Muscle layer of colon (tissue), 2 donors: ENCODE results near the gene CFAP97D1.
A peak's percentile ranks its signal among the peaks of the same experiment; 100 is the strongest.

Experiments used
- H3K27ac ChIP-seq: one replicate; pipeline ENCODE4 v1.7.0; 2013; ENCODE audit warnings: low read depth, mild to moderate bottlenecking, low read length, moderate library complexity
- H3K27me3 ChIP-seq, 2 donors: one replicate each; pipeline ENCODE4 v1.7.0; 2013; ENCODE audit warnings: low read length in 2 of 2, mild to moderate bottlenecking in 2 of 2; ENCODE audit not compliant: insufficient read depth in 2 of 2, control insufficient read depth in 1 of 2
- H3K36me3 ChIP-seq: one replicate; pipeline ENCODE4 v1.7.0; 2013; ENCODE audit warnings: mild to moderate bottlenecking, low read length; ENCODE audit not compliant: insufficient read depth
- H3K4me1 ChIP-seq: one replicate; pipeline ENCODE4 v1.7.0; 2013; ENCODE audit warnings: mild to moderate bottlenecking, low read length; ENCODE audit not compliant: insufficient read depth
- H3K4me3 ChIP-seq, 2 donors: one replicate each; pipeline ENCODE4 v1.7.0; 2013; ENCODE audit warnings: low read length in 2 of 2, low read depth in 1 of 2, mild to moderate bottlenecking in 1 of 2, moderate library complexity in 1 of 2
- H3K9ac ChIP-seq: one replicate; pipeline ENCODE4 v1.7.0; 2013; ENCODE audit warnings: low read length
- H3K9me3 ChIP-seq: one replicate; pipeline ENCODE4 v1.7.0; 2013; ENCODE audit warnings: mild to moderate bottlenecking, low read length
- donor health status: abdominal sarcoma.
- donor health status: Adenocarcinoma of cecum.

Gene CFAP97D1

DNA sequence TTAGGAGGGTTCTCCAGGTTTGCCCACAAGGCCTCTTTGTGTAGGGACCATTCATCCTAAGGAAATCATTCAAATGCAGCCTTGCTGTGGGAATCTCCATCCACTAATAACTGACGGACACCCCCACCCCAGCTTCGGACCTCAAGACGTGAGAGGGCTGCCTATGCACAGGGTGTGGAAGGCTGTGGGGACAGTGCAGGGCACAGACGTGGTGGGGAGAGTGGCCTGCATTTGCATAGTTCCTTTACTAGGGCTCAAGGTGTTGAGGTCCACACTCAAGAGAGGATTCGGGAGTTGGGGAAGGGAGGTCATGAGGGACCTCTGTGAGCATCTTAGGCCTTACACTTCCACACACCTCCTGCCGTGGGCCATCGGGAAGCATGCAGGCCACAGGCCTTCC, 11.3 kb upstream of the CFAP97D1 start:
- H3K27me3 ChIP-seq = no peaks in the 10 kb centered on the region
- peaks cover 84% of the 10 kb centered on the region for H3K36me3 ChIP-seq
- H3K9me3 ChIP-seq = no peaks in the 10 kb centered on the region
- H3K27ac ChIP-seq = no peak overlapping the region
- no peaks in the 10 kb centered on the region for H3K4me1 ChIP-seq
- no peak overlapping the region for H3K4me3 ChIP-seq
- H3K9ac ChIP-seq = no peak overlapping the region

DNA sequence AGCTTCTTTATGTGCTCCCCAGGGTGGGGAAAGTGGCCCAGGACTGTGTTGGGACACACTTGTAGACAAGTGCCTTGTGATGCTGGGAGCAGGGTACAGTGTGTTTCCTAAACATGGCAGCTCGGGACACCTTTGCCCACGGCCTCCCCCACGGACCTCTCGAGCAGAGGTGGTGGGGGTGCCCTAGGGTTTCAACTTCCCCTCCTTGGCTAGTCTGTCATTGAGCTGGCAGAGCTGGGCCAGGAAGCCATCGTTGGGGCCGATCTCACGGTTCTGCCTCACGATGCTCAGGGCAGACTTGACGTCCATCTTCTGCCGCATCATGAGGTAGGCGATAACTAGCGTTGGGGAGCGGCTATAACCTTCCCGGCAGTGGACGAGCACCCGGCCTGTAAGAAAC, 10.8 kb upstream of the CFAP97D1 start:
- Histone ChIP-seq H3K9ac (no peak overlapping the region), H3K9me3 (no peaks in the 10 kb centered on the region), H3K27ac (no peak overlapping the region), H3K4me1 (no peaks in the 10 kb centered on the region), H3K4me3 (no peak overlapping the region), H3K36me3 (peaks cover 88% of the 10 kb centered on the region), H3K27me3 (no peaks in the 10 kb centered on the region)

DNA sequence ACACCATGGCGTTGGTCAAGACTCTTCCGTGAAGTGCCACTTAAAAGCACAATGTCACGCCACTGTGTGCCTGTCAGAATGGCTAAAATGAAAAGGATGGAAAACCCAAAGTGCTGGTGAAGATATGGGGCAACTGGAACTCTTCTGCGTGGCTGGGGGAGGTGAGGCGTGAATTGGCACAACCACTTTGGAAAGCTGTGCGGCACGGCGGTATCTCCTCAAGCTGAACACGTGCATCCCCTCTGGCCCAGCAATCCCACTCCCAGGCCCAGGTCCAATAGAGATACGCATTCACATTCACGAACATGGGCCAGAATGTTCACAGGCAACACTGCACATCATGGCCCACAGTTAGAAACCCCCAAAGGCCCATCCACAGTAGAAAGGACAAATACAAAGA, 10.4 kb upstream of the CFAP97D1 start:
- Histone ChIP-seq H3K9ac (no peak overlapping the region), H3K4me1 (peaks cover 1% of the 10 kb centered on the region), H3K27me3 (no peaks in the 10 kb centered on the region), H3K27ac (no peak overlapping the region), H3K4me3 (no peak overlapping the region), H3K36me3 (peaks cover 88% of the 10 kb centered on the region), H3K9me3 (no peaks in the 10 kb centered on the region)

DNA sequence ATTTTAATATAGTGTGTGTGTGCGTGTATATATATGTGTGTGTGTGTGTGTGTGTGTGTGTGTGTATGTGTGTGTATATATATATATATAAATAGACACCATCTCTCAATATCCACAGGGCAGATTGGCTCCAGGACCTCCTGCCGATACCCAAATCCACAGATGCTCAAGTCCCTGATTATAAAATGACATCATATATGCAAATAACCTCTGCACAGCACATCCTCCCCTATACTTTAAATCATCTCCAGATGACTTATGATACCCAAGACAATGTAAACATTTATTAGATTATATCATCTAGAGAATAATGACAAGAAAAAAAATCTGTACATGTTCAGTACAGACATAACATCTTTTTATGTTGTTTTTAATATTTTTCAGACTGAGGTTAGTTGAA, 9.3 kb upstream of the CFAP97D1 start:
- Histone ChIP-seq H3K4me1 (peaks cover 11% of the 10 kb centered on the region), H3K27me3 (no peaks in the 10 kb centered on the region), H3K9me3 (no peaks in the 10 kb centered on the region), H3K36me3 (peaks cover 93% of the 10 kb centered on the region), H3K4me3 (no peak overlapping the region), H3K27ac (no peak overlapping the region), H3K9ac (no peak overlapping the region)

DNA sequence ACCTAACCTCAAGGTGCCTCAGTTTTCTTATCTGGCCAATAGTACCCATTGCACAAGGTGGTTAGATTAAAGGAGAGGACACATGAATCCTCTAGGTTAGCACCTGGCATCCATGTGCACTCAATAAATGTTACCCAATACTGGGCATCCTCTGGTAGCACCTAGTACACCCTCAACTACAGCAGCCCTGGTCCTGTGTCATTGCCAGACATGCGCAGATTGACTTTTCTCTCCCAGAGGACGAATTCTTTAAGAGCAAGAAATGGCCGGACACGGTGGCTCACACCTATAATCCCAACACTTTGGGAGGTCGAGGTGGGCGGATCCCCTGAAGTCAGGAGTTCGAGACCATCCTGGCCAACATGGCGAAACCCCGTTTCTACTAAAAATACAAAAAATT, 8.8 kb upstream of the CFAP97D1 start:
- no peak overlapping the region for H3K4me3 ChIP-seq
- H3K27ac ChIP-seq = no peak overlapping the region
- H3K9ac ChIP-seq = no peak overlapping the region
- H3K9me3 ChIP-seq = no peaks in the 10 kb centered on the region
- peaks cover 15% of the 10 kb centered on the region for H3K4me1 ChIP-seq
- no peaks in the 10 kb centered on the region for H3K27me3 ChIP-seq
- H3K36me3 ChIP-seq = peaks cover 89% of the 10 kb centered on the region

DNA sequence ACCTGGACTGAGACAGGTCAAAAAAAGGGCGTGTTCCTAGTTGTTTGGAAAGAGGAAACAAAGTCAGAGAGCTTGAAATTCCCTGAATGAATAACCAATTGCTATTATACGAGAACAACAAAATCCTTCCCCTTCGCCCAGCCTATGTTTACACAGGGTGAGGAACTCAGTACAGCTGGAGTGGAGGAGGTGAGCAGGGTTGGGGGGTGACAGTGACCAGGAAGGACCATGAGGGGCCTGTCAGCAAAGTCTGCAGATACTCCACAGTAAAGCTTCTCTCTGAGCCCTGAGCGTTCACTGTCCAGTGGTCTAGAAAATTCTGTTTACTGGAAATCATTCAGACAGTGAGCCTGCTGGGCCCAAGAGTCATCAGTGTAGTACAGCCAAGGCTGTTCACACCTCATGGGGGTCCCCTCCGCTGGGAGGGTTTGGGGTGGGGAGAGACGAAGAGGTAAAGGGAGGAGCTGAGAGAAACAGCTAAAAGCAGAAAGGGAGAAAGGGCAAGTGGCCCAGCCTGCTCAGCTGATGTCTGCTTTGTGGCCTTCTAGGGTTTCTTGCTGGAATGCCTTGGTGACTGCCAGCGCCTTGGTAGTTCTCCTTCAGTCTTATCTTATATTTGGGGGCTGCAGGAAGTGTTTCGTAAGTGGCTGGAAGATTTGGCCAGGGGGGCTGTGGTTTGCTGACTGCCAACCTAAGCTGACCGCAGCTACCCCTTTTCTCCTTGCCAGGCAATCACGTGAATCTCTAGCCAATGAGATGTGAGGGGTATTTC, 7.2 kb upstream of the CFAP97D1 start:
- H3K36me3 ChIP-seq = peaks cover 74% of the 10 kb centered on the region

DNA sequence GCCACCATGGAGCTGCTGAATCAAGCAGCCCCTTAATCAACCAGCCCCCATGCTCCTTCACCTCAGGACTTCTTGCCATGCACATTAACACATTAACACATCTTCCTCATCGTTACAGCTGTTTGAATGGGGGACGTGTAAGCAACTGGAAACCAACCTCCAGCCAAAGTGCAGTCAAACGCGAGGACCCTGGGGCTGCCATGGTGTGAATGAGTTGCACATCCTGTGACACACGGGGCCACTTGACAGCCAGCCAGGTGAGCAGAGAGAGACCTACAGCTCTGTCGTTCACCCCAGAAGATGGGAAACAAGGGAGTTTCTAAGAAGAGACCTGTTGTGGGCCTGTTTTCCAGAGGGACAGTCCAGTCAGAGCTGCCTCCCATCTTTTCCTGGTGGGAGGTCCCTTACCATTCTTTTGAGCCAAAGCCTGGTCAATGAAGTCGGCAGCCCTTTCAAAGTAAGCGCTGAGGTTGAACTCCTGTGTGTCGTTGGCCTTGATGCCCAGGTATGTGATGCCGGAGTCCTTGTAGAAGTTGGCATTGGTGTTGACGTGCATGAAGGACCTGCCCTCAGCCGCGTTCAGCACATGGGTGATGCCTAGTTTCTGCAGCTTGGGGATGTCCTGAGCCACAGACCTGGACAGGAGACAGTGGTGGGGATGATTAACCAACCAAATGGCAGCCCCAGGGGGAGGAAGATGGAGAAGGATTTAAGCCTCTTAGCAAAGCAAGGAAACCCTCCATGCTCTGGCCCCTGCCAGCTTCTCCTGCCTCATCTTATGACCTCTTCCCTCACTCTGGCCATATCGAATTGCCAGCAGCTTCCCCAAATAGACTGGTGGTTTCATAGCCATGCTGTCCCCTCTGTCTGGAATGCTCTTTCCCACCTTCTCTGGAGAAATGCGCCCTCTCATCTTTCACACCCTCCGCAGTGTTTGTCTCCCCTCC, 5.7 kb upstream of the CFAP97D1 start:
- Histone ChIP-seq H3K36me3 (peaks cover 59% of the 10 kb centered on the region), H3K27me3 (no peaks in the 10 kb centered on the region), H3K27ac (no peak overlapping the region)

More for the DNA sequence above, 7.2 kb upstream of the CFAP97D1 start:
- Histone ChIP-seq H3K9me3 (no peaks in the 10 kb centered on the region), H3K27ac (peak overlapping the region; percentile 23), H3K27me3 (no peaks in the 10 kb centered on the region), H3K9ac (no peak overlapping the region), H3K4me1 (peaks cover 26% of the 10 kb centered on the region), H3K4me3 (no peak overlapping the region)

DNA sequence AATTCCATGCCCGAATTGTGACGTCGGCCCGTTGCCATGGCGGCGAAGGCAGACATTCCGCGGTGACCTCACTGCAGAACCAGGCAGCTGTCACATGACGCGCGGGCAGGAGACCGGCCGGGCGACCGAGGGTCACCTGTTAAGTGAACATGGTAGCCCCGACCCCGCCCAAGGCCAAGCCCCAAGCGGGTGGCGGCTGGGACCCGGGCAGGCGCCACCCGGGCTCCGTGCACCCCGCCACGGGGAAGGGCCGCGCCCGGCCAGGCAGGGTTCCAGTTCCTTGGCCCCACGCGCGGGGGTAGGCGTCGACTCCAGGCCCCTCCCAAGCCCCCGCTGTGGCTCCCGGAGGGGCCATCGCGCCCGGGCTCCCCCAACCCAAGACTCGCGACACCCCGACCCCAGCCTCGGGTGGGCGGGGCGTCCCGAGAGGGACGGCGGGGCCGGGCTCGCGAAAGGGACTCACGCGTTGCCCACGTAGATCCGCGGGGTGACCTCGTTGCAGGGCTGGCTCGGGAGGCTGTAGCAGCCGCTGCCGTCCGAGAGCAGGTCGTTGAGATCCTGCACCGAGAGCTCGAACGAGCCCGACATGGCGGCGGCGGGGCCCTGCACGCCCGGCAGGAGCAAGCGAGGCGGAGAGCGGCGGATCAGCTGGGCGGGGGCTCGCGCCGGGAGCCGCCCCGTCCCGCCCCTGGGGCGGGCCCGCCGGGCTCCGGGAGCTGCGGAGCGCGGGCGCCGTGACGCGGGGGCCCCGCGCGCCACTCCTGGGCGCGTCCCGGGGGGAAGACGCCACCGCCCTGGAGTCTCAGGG, 1.7 kb upstream of the CFAP97D1 start, which contains the start of gene DUSP3:
TSS of gene DUSP3 (minus strand) at position 641 of the 808 bp plus-strand sequence. CDS start at position 588, 53 bp downstream.
- Histone ChIP-seq H3K27me3 (no peaks in the 10 kb centered on the region), H3K9ac (peak within 1 kb of the TSS; percentile 81), H3K36me3 (peaks cover 22% of the 10 kb centered on the region), H3K4me1 (peaks cover 33% of the 10 kb centered on the region), H3K27ac (peak within 1 kb of the TSS; percentile 98), H3K9me3 (no peaks in the 10 kb centered on the region), H3K4me3 (peak within 1 kb of the TSS; percentile 70 to 93)

More for the DNA sequence above, 5.7 kb upstream of the CFAP97D1 start:
- peaks cover 30% of the 10 kb centered on the region for H3K4me1 ChIP-seq
- H3K4me3 ChIP-seq = no peak overlapping the region
- H3K9ac ChIP-seq = no peak overlapping the region
- no peaks in the 10 kb centered on the region for H3K9me3 ChIP-seq

DNA sequence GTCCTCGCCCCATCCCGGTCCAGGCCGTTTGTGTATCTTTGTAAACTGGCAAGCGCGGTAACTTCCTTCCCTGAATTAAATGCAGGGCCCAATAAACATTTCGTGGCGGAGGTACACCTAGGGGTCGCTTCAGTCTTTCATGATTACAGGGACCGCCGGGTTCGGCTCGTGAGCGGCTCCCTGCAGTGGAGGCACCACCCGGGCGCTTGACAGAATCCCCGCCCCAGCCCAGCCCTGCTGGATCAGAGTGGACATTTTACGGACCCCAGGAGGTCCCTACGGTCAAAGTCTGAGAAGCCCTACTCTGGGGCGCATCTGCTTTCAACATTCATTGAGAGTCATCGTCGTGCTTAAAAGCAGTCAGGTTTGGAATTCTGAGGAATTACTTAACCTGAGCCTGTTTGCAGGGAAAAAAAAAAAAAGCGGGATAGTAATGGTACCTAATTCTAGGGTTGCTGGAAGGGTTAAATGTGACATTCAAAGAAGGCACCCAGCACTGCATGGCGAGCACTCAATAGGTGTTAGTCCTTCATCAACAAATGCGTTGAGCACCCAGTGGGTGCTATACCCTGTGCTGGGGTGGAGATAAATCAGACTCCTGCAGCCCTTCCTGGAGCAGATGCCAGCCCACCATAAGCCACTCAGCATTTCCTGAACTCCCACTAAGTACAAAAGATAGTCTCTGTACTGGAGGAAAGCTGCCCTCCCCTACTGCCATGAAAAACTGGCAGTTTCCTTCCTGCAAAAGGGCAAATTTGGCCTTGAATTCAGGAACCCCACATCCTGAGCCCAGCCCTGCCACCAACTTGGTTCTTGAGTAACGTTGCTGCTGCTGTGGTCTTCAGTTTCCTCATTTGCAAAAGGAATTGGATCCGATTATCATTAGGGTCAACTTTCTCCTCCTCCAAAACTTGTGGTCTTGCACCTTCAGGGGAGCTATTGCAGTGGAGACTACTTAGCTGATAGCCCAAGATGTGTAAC, 800 bp upstream of the CFAP97D1 start:
- peaks cover 33% of the 10 kb centered on the region for H3K4me1 ChIP-seq
- H3K9ac ChIP-seq = peak overlapping the region; percentile 78
- H3K4me3 ChIP-seq = peak overlapping the region; percentile 56 to 70

DNA sequence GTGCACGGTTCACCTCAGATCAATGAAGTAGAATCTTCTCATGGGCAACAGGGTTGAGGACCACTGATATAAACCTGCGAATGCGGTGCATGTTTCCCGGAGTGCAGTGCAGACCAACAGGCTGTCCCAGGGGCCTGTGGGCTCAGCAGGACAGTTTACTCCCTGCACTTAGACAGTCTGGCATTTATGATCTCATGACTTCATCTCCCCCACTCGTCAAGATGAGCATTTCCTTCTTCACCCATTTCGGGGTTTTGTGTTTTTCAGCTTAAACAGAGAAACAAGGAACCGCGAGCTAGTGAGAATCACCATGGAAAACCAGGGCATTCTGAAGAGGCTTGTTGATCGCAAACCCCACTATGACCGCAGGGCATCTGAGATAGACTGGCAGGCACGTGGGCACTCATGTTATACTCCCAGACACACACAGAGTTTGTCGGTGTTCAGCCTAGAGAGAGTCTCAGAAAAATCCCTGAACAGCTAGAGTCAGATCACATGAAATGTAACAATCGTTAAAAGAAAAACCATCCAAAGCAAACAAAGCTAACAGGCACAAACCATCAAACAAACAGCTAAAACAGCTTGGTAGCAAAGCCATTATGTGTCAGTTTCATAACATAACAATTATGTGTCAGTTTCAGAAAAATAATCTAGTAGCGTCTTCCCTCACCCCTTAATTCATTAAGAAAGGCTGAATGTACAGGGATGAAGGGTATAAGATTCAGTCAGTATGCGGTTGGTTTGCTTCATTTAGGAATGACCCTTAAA, 2.9 kb downstream of the CFAP97D1 start:
- Histone ChIP-seq H3K27ac (no peak overlapping the region), H3K36me3 (no peaks in the 10 kb centered on the region), H3K9me3 (no peaks in the 10 kb centered on the region), H3K4me3 (no peak overlapping the region), H3K4me1 (peaks cover 7% of the 10 kb centered on the region), H3K27me3 (no peaks in the 10 kb centered on the region), H3K9ac (no peak overlapping the region)

More for the DNA sequence above, 800 bp upstream of the CFAP97D1 start:
- H3K9me3 ChIP-seq = no peaks in the 10 kb centered on the region
- H3K27ac ChIP-seq = peak overlapping the region; percentile 98
- H3K27me3 ChIP-seq = no peaks in the 10 kb centered on the region
- H3K36me3 ChIP-seq = peaks cover 13% of the 10 kb centered on the region
